PC-9 (cell line): ENCODE results near the gene SH3RF2. TPM values are rescaled to one million over a fixed set of nuclear protein-coding genes. Genes with fewer than 3 reads are reported as not detected.

Experiments
- BruUV-seq: library from RNA; stranded (reverse); fragments of 400-500 nt; replicated peaks from 2 replicates; lab custom pipeline; 2021; lab: Mats Ljungman, UMichigan
- CTCF ChIA-PET: fragments of 300-600 bp; sonication (Branson Sonifier 250); formaldehyde crosslinking; loops from one replicate; lab custom pipeline; 2022; ENCODE audit warnings: antibody characterized with exemption; lab: Charles Lee
- POLR2A ChIA-PET: fragments of 300-600 bp; sonication (Branson Sonifier 250); formaldehyde crosslinking; loops from one replicate; lab custom pipeline; 2022; ENCODE audit warnings: antibody characterized with exemption; ENCODE audit not compliant: unreplicated experiment; lab: Charles Lee
- DNase-seq, 2 experiments: peaks; one replicate each; pipeline versions ENCODE4 v3.0.0 to v3.0.0-alpha.2; 2015 to 2022; ENCODE audit warnings: mixed read lengths in 1 of 2
- H2AFZ ChIP-seq: fragments of 200-600 bp; sonication (generic); 2 replicates; pipeline ENCODE4 v1.8.1; 2017; ENCODE audit warnings: antibody characterized with exemption
- H3F3A ChIP-seq: fragments of 200-600 bp; sonication (generic); 2 replicates; pipeline ENCODE4 v1.8.1; 2017; ENCODE audit warnings: antibody characterized with exemption, mild to moderate bottlenecking, low read depth; ENCODE audit not compliant: insufficient read depth
- H3K27ac ChIP-seq: fragments of 200-600 bp; sonication (generic); 2 replicates; pipeline ENCODE4 v1.6.1; 2016; ENCODE audit warnings: mixed run types
- H3K27me3 ChIP-seq: fragments of 200-600 bp; sonication (generic); 2 replicates; pipeline ENCODE4 v1.6.1; 2016; ENCODE audit warnings: low read depth, mixed run types; ENCODE audit not compliant: insufficient read depth
- H3K36me3 ChIP-seq: fragments of 200-600 bp; sonication (generic); 2 replicates; pipeline ENCODE4 v1.6.1; 2016; ENCODE audit warnings: low read depth, mixed run types
- H3K4me1 ChIP-seq: fragments of 200-600 bp; sonication (generic); replicated peaks from 2 replicates; pipeline ENCODE4 v1.6.1; 2016; ENCODE audit warnings: mixed run types; ENCODE audit not compliant: insufficient read depth
- H3K4me2 ChIP-seq: fragments of 200-600 bp; sonication (generic); 2 replicates; pipeline ENCODE4 v1.6.1; 2017; ENCODE audit warnings: mixed run types
- H3K4me3 ChIP-seq: fragments of 200-600 bp; sonication (generic); 2 replicates; pipeline ENCODE4 v1.6.1; 2016; ENCODE audit warnings: mixed run types
- H3K79me2 ChIP-seq: fragments of 200-600 bp; sonication (generic); 2 replicates; pipeline ENCODE4 v1.6.1; 2017; ENCODE audit warnings: low read depth, mixed run types
- H3K9me2 ChIP-seq: fragments of 200-600 bp; sonication (generic); 2 replicates; pipeline ENCODE4 v1.8.1; 2017; ENCODE audit warnings: mild to moderate bottlenecking; ENCODE audit not compliant: insufficient read depth
- H3K9me3 ChIP-seq: fragments of 200-600 bp; sonication (generic); 2 replicates; pipeline ENCODE4 v1.8.1; 2016; ENCODE audit warnings: low read depth; ENCODE audit not compliant: insufficient read depth
- H4K20me1 ChIP-seq: fragments of 200-600 bp; sonication (generic); 2 replicates; pipeline ENCODE4 v1.8.1; 2017; ENCODE audit not compliant: insufficient read depth
- CTCF ChIP-seq: fragments of 200-600 bp; sonication (generic); conservative IDR thresholded peaks from 2 replicates; pipeline ENCODE4 v1.6.1; 2017; ENCODE audit warnings: mixed run types, antibody characterized with exemption, mild to moderate bottlenecking, moderate library complexity
- EZH2 ChIP-seq: fragments of 200-600 bp; sonication (generic); IDR thresholded peaks from 2 replicates; pipeline ENCODE4 v1.8.0; 2017; ENCODE audit warnings: antibody characterized with exemption, low read depth
- intact Hi-C: fragments of 100-400 bp; cut with micrococcal nuclease; formaldehyde crosslinking; loops from one replicate; pipeline ENCODE4 v1.10.0; 2022; ENCODE audit not compliant: unreplicated experiment
- total RNA-seq: library from RNA; stranded (reverse); gene quantifications from 2 replicates; pipeline ENCODE4 v1.2.3, GENCODE V29; 2021

SH3RF2 gene
- total RNA-seq, 1 experiment from 2014 or later: 37.2 TPM

DNA sequence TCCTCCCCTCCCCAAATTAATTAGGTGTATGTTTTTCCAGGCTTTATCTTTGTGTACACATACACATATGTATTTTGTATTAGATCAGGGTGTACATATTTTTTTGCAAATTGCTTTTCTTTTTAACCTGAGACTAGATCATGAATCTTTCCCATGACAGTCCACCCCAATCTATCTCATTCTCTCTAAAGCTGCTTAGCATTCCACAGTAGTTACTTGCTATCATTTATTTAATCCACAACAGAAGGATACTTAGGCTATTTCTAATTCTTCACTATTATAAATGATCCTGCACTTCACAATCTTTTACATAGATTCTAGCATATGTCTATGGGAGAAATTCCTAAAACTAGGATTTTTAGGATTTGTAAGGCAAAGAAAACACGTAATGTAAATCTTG lies 43.9 kb downstream of the SH3RF2 start:
- Histone ChIP-seq H2AFZ (no peak overlapping the region), H3K4me2 (no peak overlapping the region), H3K36me3 (no peaks in the 10 kb centered on the region), H3K4me3 (no peak overlapping the region), H3K27me3 (no peaks in the 10 kb centered on the region), H3K9me2 (no peaks in the 10 kb centered on the region), H3K27ac (no peak overlapping the region), H3K79me2 (no peaks in the 10 kb centered on the region; the same call in 1 of the 2 replicates), H3K4me1 (peaks cover 64% of the 10 kb centered on the region), H3K9me3 (no peaks in the 10 kb centered on the region), H3F3A (peaks cover 27% of the 10 kb centered on the region), H4K20me1 (no peaks in the 10 kb centered on the region)
- DNase-seq: no peak
- BruUV-seq: no TSS peak
- CTCF ChIA-PET: no interaction called here
- POLR2A ChIA-PET: no interaction called here
- TF ChIP-seq CTCF (no peak), EZH2 (no peak)
- intact Hi-C loops: loop anchor here (5.0 kb wide), 2 partner anchors 128 to 143 kb away; partner anchors contain the start of gene PRELID2

DNA sequence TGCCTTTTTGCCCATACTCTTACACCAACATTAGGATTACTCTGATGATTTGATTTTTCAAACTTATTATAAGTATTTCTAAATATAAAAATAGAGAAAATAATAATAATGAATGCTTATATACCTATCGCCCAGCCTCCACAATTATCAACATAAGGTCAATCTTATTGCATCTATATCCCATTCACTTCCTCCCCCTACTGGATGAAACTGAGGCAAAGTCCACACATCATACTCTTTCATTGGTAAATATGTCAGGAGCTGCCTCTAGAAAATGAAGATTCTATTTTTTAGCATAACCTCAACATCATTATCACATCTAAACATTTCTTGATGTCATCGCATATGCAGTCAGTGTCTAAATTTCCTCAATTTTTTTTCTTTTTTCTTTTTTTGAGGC lies 44.3 kb downstream of the SH3RF2 start:
- H3K4me1 ChIP-seq: peaks cover 59% of the 10 kb centered on the region

More for the DNA sequence above, 44.3 kb downstream of the SH3RF2 start:
- Histone ChIP-seq H3K27ac (peak overlapping the region; percentile 57; the same call in 1 of the 2 replicates), H3F3A (peaks cover 23% of the 10 kb centered on the region), H3K4me2 (0 out of 2 replicates have a peak overlapping the region, but pooled peaks have one; percentile 50), H2AFZ (no peak overlapping the region), H3K9me2 (no peaks in the 10 kb centered on the region), H3K36me3 (no peaks in the 10 kb centered on the region), H3K79me2 (no peaks in the 10 kb centered on the region; the same call in 1 of the 2 replicates), H3K9me3 (no peaks in the 10 kb centered on the region), H3K27me3 (no peaks in the 10 kb centered on the region), H3K4me3 (no peak overlapping the region), H4K20me1 (no peaks in the 10 kb centered on the region)
- POLR2A ChIA-PET: interaction anchor here (0.6 kb wide), 1 partner anchor 19 kb away, joined by 13 read pairs; no protein-coding TSS in a partner anchor
- no peak for DNase-seq
- TF ChIP-seq CTCF (0 out of 2 replicates have a peak, but pooled peaks have one; percentile 26), EZH2 (no peak)
- CTCF ChIA-PET: no interaction called here
- intact Hi-C loops: loop anchor here (5.0 kb wide), 2 partner anchors 128 to 143 kb away; partner anchors contain the start of gene PRELID2
- BruUV-seq: no TSS peak
